Endothelial cell of umbilical vein (primary cell): ENCODE measurements around the gene ARMC8. TPM values are rescaled to one million over a fixed set of nuclear protein-coding genes. Genes with fewer than 3 reads are reported as not detected.

Experiments used
- BruUV-seq: library from RNA; stranded (reverse); fragments of 400-500 nt; replicated peaks from 2 replicates; lab custom pipeline; 2021; lab: Mats Ljungman, UMichigan
- CTCF ChIA-PET: fragments of 300-600, 350-600 bp; sonication (Branson Sonifier 250); formaldehyde crosslinking; loops from one replicate; lab custom pipeline; 2021; ENCODE audit warnings: antibody characterized with exemption, inconsistent platforms; lab: Charles Lee
- POLR2A ChIA-PET: fragments of 300-600, 350-600 bp; sonication (Branson Sonifier 250); formaldehyde crosslinking; loops from one replicate; lab custom pipeline; 2021; ENCODE audit warnings: antibody characterized with exemption, inconsistent platforms; lab: Charles Lee
- DNase-seq: peaks from one replicate; pipeline ENCODE4 v3.0.0-alpha.2; 2011; ENCODE audit warnings: low read depth, low spot score
- FAIRE-seq: peaks from 2 replicates; lab custom pipeline; 2011; peaks lifted over from hg19 to GRCh38; lab: Jason Lieb, UNC
- H2AFZ ChIP-seq: 2 replicates; pipeline ENCODE4 v1.6.0; 2012; ENCODE audit warnings: low read depth, low read length, control low read depth, inconsistent platforms
- H3K27ac ChIP-seq: 2 replicates; pipeline ENCODE4 v1.5.1; 2011; ENCODE audit warnings: low read depth, mild to moderate bottlenecking, control low read depth, low read length, moderate library complexity; ENCODE audit not compliant: insufficient read depth
- H3K27me3 ChIP-seq, 2 experiments: 2 replicates each; pipeline versions ENCODE4 v1.6.0 to v1.6.1; 2011; ENCODE audit warnings: low read length in 2 of 2, mixed read lengths in 1 of 2; ENCODE audit not compliant: control insufficient read depth in 2 of 2, insufficient read depth in 2 of 2
- H3K36me3 ChIP-seq, 2 experiments: 2 replicates in 1 of 2; 3 replicates in 1 of 2; pipeline ENCODE4 v1.5.1; 2011; ENCODE audit warnings: low read length in 2 of 2, mild to moderate bottlenecking in 1 of 2, moderate library complexity in 1 of 2; ENCODE audit not compliant: control insufficient read depth in 2 of 2, insufficient read depth in 2 of 2; ENCODE audit errors: extremely low read depth in 1 of 2
- H3K4me1 ChIP-seq: 3 replicates; pipeline ENCODE4 v1.5.1; 2011; ENCODE audit warnings: mild to moderate bottlenecking, low read length; ENCODE audit not compliant: control insufficient read depth, insufficient read depth; ENCODE audit errors: extremely low read depth
- H3K4me2 ChIP-seq: 2 replicates; pipeline ENCODE4 v1.6.1; 2011; ENCODE audit warnings: low read length, control low read depth, mixed read lengths; ENCODE audit not compliant: insufficient read depth
- H3K4me3 ChIP-seq, 3 experiments: fragments of 200-600 bp in 1 of 3; sonication (generic), shearing (Covaris generic) in 1 of 3; replicated peaks in 1 of 3; 2 replicates each; pipeline ENCODE4 v1.5.1; 2011 to 2016; ENCODE audit warnings: control low read depth in 3 of 3, low read length in 3 of 3, mild to moderate bottlenecking in 2 of 3, inconsistent platforms in 1 of 3, low read depth in 1 of 3, moderate library complexity in 1 of 3; ENCODE audit not compliant: insufficient read depth in 1 of 3
- H3K79me2 ChIP-seq: 2 replicates; pipeline ENCODE4 v1.6.0; 2012; ENCODE audit warnings: low read length, inconsistent platforms; ENCODE audit not compliant: control insufficient read depth, insufficient read depth
- H3K9ac ChIP-seq: replicated peaks from 2 replicates; pipeline ENCODE3; 2011; ENCODE audit warnings: low read length, control low read depth; ENCODE audit not compliant: insufficient read depth; ENCODE audit errors: extremely low read depth
- H3K9me1 ChIP-seq: replicated peaks from 3 replicates; pipeline ENCODE4 v1.6.0; 2011; ENCODE audit warnings: mild to moderate bottlenecking, low read length; ENCODE audit not compliant: control insufficient read depth, insufficient read depth; ENCODE audit errors: extremely low read depth
- H3K9me3 ChIP-seq: replicated peaks from 2 replicates; pipeline ENCODE4 v1.5.1; 2012; ENCODE audit warnings: low read length, inconsistent platforms; ENCODE audit not compliant: control insufficient read depth, insufficient read depth
- H4K20me1 ChIP-seq: replicated peaks from 2 replicates; pipeline ENCODE3; 2011; ENCODE audit warnings: mild to moderate bottlenecking, low read length; ENCODE audit not compliant: control insufficient read depth, insufficient read depth; ENCODE audit errors: extremely low read depth
- FOS ChIP-seq: IDR thresholded peaks from 2 replicates; pipeline ENCODE4 v1.6.1; 2011; ENCODE audit warnings: mild to moderate bottlenecking, low read length, moderate library complexity, borderline replicate concordance; ENCODE audit not compliant: insufficient read depth
- GATA2 ChIP-seq: IDR thresholded peaks from 2 replicates; pipeline ENCODE4 v1.7.0; 2011; ENCODE audit warnings: low read depth, mild to moderate bottlenecking, moderate library complexity, mixed read lengths, low read length; ENCODE audit not compliant: insufficient read length, insufficient read depth
- JUN ChIP-seq: IDR thresholded peaks from 2 replicates; pipeline ENCODE4 v1.6.1; 2011; ENCODE audit warnings: borderline replicate concordance, low read depth; ENCODE audit not compliant: insufficient read length, insufficient read depth
- POLR2AphosphoS5 ChIP-seq: IDR thresholded peaks from 2 replicates; pipeline ENCODE4 v1.6.1; 2012; ENCODE audit warnings: low read depth, mild to moderate bottlenecking, control low read depth, low read length, moderate library complexity; ENCODE audit not compliant: insufficient read depth
- dilution Hi-C: fragments of 300-500 bp; cut with MboI; formaldehyde crosslinking; loops from one replicate; pipeline ENCODE4 v1.15.0; 2019; ENCODE audit warnings: low sequenced_read_pairs; ENCODE audit not compliant: extremely low pct_ligation_motif_present
- intact Hi-C: fragments of 100-400 bp; cut with micrococcal nuclease; formaldehyde crosslinking; loops from one replicate; pipeline ENCODE4 v1.10.0; 2022
- polyA plus RNA-seq, 4 experiments: library from polyadenylated mRNA; depleted of rRNA in 3 of 4; stranded (reverse) in 3 of 4; unstranded in 1 of 4; fragments of >200 nt; gene quantifications; 2 replicates each; pipeline versions ENCODE4 v1.2.1 to v1.2.3, GENCODE V29; 2011 to 2012; ENCODE audit warnings: missing spikeins in 1 of 4
- total RNA-seq: library from RNA; stranded (reverse); gene quantifications from 2 replicates; pipeline ENCODE4 v1.2.3, GENCODE V29; 2021
- TF ChIP-seq, protein P1 (sequence below), 2 donors: IDR thresholded peaks; 1 replicate in 1 of 2; 2 replicates in 1 of 2; pipeline ENCODE4 v1.5.1; 2011; ENCODE audit warnings: low read length in 2 of 2, mild to moderate bottlenecking in 2 of 2, moderate library complexity in 2 of 2, control low read depth in 1 of 2, inconsistent platforms in 1 of 2, low read depth in 1 of 2; ENCODE audit not compliant: insufficient read depth in 1 of 2; ENCODE audit errors: extremely low read depth in 1 of 2

Gene ARMC8
- total and polyA plus RNA-seq, 2 donors (not counting 3 experiments of a cell fraction or from before 2014, with no cell fraction given) = 39.6 to 46.0 TPM

GRCh38 chr3:138213398-138214085, 26.4 kb downstream of the ARMC8 start:
- no peak overlapping the region for H2AFZ ChIP-seq
- H3K36me3 ChIP-seq = no peaks in the 10 kb centered on the region
- no TSS peak for BruUV-seq
- intact Hi-C loops = no loop called here
- H3K27me3 ChIP-seq = no peaks in the 10 kb centered on the region
- TF ChIP-seq FOS (peak; percentile 22), JUN (no peak), POLR2AphosphoS5 (no peak), GATA2 (no peak)
- TF ChIP-seq, protein P1, sequence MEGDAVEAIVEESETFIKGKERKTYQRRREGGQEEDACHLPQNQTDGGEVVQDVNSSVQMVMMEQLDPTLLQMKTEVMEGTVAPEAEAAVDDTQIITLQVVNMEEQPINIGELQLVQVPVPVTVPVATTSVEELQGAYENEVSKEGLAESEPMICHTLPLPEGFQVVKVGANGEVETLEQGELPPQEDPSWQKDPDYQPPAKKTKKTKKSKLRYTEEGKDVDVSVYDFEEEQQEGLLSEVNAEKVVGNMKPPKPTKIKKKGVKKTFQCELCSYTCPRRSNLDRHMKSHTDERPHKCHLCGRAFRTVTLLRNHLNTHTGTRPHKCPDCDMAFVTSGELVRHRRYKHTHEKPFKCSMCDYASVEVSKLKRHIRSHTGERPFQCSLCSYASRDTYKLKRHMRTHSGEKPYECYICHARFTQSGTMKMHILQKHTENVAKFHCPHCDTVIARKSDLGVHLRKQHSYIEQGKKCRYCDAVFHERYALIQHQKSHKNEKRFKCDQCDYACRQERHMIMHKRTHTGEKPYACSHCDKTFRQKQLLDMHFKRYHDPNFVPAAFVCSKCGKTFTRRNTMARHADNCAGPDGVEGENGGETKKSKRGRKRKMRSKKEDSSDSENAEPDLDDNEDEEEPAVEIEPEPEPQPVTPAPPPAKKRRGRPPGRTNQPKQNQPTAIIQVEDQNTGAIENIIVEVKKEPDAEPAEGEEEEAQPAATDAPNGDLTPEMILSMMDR (IDR thresholded peaks at IDR 0.05; ENCODE audit: extremely low read depth in 1 of 2, insufficient read depth in 1 of 2, low read depth in 1 of 2, low read length in 2 of 2) = no peak
- H4K20me1 ChIP-seq = peaks cover 6% of the 10 kb centered on the region
- no peaks in the 10 kb centered on the region for H3K9me1 ChIP-seq
- no peak overlapping the region for H3K4me2 ChIP-seq
- POLR2A ChIA-PET = interaction anchor here (0.5 kb wide), 1 partner anchor 11 kb away, joined by 5 read pairs; no protein-coding TSS in a partner anchor
- FAIRE-seq (no peak), DNase-seq (no peak)
- CTCF ChIA-PET = interaction anchor here (0.8 to 0.9 kb wide), 2 partner anchors 11 to 16 kb away, joined by 3 read pairs; no protein-coding TSS in a partner anchor
- H3K27ac ChIP-seq = no peak overlapping the region
- no peak overlapping the region for H3K4me3 ChIP-seq
- no peak overlapping the region for H3K9ac ChIP-seq
- dilution Hi-C loops = no loop called here
- peaks cover under 1% of the 10 kb centered on the region for H3K4me1 ChIP-seq
- no peaks in the 10 kb centered on the region for H3K9me3 ChIP-seq
- peaks cover 61% of the 10 kb centered on the region for H3K79me2 ChIP-seq
